ENCODE results near the gene NEURL1.

NEURL1 gene

GRCh38 chr10:103638948-103639347 is 145.4 kb downstream of the NEURL1 start:
- in situ Hi-C loops (cut with HindIII; ENCODE audit: low sequenced_read_pairs), result no loop called here
- TF ChIP-seq CTCF (IDR thresholded peaks at IDR 0.05; ENCODE audit: low read depth, low read length), result no peak
- no peak for DNase-seq (ENCODE audit: low read depth, low spot score)
- H3K4me3 ChIP-seq (ENCODE audit: low read depth, low read length), result no peak overlapping the region

GRCh38 chr10:103640436-103641181 is 147.1 kb downstream of the NEURL1 start:
- in situ Hi-C loops (cut with HindIII; ENCODE audit: low sequenced_read_pairs), result no loop called here
- no peak for TF ChIP-seq CTCF (IDR thresholded peaks at IDR 0.05; ENCODE audit: low read depth, low read length)
- no peak for DNase-seq (ENCODE audit: low read depth, low spot score)
- no peak overlapping the region for H3K4me3 ChIP-seq (ENCODE audit: low read depth, low read length)

- no peak overlapping the region for H3K4me3 ChIP-seq (ENCODE audit: low read depth, low read length)
- no peak for DNase-seq (ENCODE audit: low read depth, low spot score)
- in situ Hi-C loops (cut with HindIII; ENCODE audit: low sequenced_read_pairs), result no loop called here
- no peak for TF ChIP-seq CTCF (IDR thresholded peaks at IDR 0.05; ENCODE audit: low read depth, low read length)
These were observed 147.8 kb downstream of the NEURL1 start for GRCh38 chr10:103641326-103641725.
